ENCODE measurements around the gene PCAT7. TPM values are rescaled to one million over a fixed set of nuclear protein-coding genes. Genes with fewer than 3 reads are reported as not detected.

PCAT7 gene
- polyA plus RNA-seq, 1 donor from 2014 or later: 7.7 TPM

DNA sequence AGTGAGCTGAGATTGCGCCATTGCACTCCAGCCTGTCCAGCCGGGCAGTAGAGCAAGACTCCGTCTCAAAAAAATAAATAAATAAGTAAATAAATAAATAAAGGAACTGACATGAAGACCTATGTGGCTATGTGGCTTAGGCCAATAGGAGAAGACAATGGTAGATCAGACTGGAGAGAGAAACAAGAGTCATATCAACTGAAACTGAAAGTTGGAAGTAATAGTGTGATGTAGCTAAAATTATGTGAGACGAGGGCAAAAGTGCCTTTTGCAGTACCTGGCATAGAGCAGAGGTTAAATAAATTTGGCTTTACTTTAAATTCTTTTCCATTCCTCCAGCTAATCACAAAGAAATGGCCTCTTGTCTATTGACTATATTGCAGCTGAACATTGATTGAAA lies 31.4 kb downstream of the PCAT7 start:
- Histone ChIP-seq H3K79me2 (replicated peaks; ENCODE audit: insufficient read depth, low read length) (no peaks in the 10 kb centered on the region), H3F3A (ENCODE audit: insufficient read depth, low read length, poor library complexity, severe bottlenecking) (no peaks in the 10 kb centered on the region), H3K27me3 (ENCODE audit: insufficient read depth, low read depth, low read length) (no peaks in the 10 kb centered on the region), H3K27ac (ENCODE audit: low read length) (no peak overlapping the region), H3K9me3 (ENCODE audit: low read length) (no peaks in the 10 kb centered on the region), H2AFZ (ENCODE audit: low read depth, low read length) (no peak overlapping the region), H3K9ac (ENCODE audit: low read length) (no peak overlapping the region), H3K4me2 (ENCODE audit: low read length) (no peak overlapping the region), H3K36me3 (ENCODE audit: insufficient read depth, low read length) (no peaks in the 10 kb centered on the region), H3K9me2 (ENCODE audit: insufficient read depth, low read length) (no peaks in the 10 kb centered on the region), H4K20me1 (ENCODE audit: insufficient read depth) (no peaks in the 10 kb centered on the region), H3K4me3 (ENCODE audit: low read length) (no peak overlapping the region)
- TF ChIP-seq SMC3 (conservative IDR thresholded peaks at IDR 0.05; ENCODE audit: poor library complexity): no peak
- TF ChIP-seq REST (IDR thresholded peaks at IDR 0.05; ENCODE audit: borderline replicate concordance): no peak
- TF ChIP-seq CTCF (IDR thresholded peaks at IDR 0.05; ENCODE audit: poor library complexity, severe bottlenecking): no peak
- TF ChIP-seq EP300 (conservative IDR thresholded peaks at IDR 0.05; ENCODE audit: poor library complexity, severe bottlenecking): no peak
- no peak for TF ChIP-seq EZH2 (IDR thresholded peaks at IDR 0.05; ENCODE audit: borderline replicate concordance, insufficient read depth, low read length, poor library complexity, severe bottlenecking)
- TF ChIP-seq MXI1 (conservative IDR thresholded peaks at IDR 0.05; ENCODE audit: poor library complexity, severe bottlenecking): no peak
- TF ChIP-seq RAD21 (conservative IDR thresholded peaks at IDR 0.05): no peak
- no peak for TF ChIP-seq POLR2AphosphoS5 (IDR thresholded peaks at IDR 0.05)
- TF ChIP-seq TAF1 (IDR thresholded peaks at IDR 0.05; ENCODE audit: low read depth): no peak

DNA sequence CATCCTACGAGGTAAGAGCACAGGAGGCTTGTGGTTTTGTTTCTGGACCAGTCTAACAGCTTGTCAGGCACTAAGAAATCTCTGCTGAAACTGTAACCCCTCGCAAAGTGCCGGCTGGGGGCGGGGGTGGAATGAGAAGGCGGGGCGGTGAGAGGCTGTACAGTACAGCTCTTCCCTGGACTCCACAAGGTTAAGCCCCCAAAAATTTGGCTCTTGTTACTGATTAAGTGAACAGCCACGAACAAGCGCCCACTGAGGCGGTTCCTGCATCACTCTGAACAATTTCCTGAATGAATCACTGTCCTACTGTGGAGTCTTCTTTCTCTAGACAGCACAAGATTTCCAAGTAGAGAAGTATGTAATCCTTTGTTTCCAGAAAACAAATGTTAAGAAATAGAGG lies 31.9 kb downstream of the PCAT7 start:
- no peak overlapping the region for H3K27ac ChIP-seq (ENCODE audit: low read length)
- no peaks in the 10 kb centered on the region for H4K20me1 ChIP-seq (ENCODE audit: insufficient read depth)
- no peaks in the 10 kb centered on the region for H3K36me3 ChIP-seq (ENCODE audit: insufficient read depth, low read length)
- H3K79me2 ChIP-seq (replicated peaks; ENCODE audit: insufficient read depth, low read length): no peaks in the 10 kb centered on the region
- H2AFZ ChIP-seq (ENCODE audit: low read depth, low read length): no peak overlapping the region
- no peak for TF ChIP-seq SMC3 (conservative IDR thresholded peaks at IDR 0.05; ENCODE audit: poor library complexity)
- TF ChIP-seq EZH2 (IDR thresholded peaks at IDR 0.05; ENCODE audit: borderline replicate concordance, insufficient read depth, low read length, poor library complexity, severe bottlenecking): no peak
- TF ChIP-seq TAF1 (IDR thresholded peaks at IDR 0.05; ENCODE audit: low read depth): no peak
- no peak for TF ChIP-seq EP300 (conservative IDR thresholded peaks at IDR 0.05; ENCODE audit: poor library complexity, severe bottlenecking)
- no peak for TF ChIP-seq RAD21 (conservative IDR thresholded peaks at IDR 0.05)
- no peak for TF ChIP-seq POLR2AphosphoS5 (IDR thresholded peaks at IDR 0.05)
- no peaks in the 10 kb centered on the region for H3F3A ChIP-seq (ENCODE audit: insufficient read depth, low read length, poor library complexity, severe bottlenecking)
- H3K4me2 ChIP-seq (ENCODE audit: low read length): no peak overlapping the region
- no peak overlapping the region for H3K4me3 ChIP-seq (ENCODE audit: low read length)
- H3K9me3 ChIP-seq (ENCODE audit: low read length): no peaks in the 10 kb centered on the region
- no peaks in the 10 kb centered on the region for H3K27me3 ChIP-seq (ENCODE audit: insufficient read depth, low read depth, low read length)
- no peaks in the 10 kb centered on the region for H3K9me2 ChIP-seq (ENCODE audit: insufficient read depth, low read length)
- no peak overlapping the region for H3K9ac ChIP-seq (ENCODE audit: low read length)

Data from neural cell (in vitro differentiated cells).